Activated CD4-positive, alpha-beta T cell treated with anti-CD3 and anti-CD28 coated beads, Interleukin-2, amount 10 ng/mL, durations not matched to agents 24 days and 14 days (primary cell): ENCODE data around the gene C6orf89. TPM values are rescaled to one million over a fixed set of nuclear protein-coding genes. Genes with fewer than 3 reads are reported as not detected.
"Not testable (repeated sequence)": the region's sequence is repeated elsewhere in the genome, so short reads cannot be mapped to it uniquely, and the experiment has no call there.

ENCODE experiments used
- DNase-seq: peaks from one replicate; pipeline ENCODE4 v3.0.0; 2022
- H3K27ac Mint-ChIP-seq: one replicate; pipeline ENCODE4 v1.8.0; 2022; ENCODE audit warnings: mild to moderate bottlenecking, mixed read lengths
- H3K27me3 Mint-ChIP-seq: one replicate; pipeline ENCODE4 v1.8.0; 2022; ENCODE audit warnings: mixed read lengths
- H3K36me3 Mint-ChIP-seq: one replicate; pipeline ENCODE4 v1.8.0; 2022; ENCODE audit warnings: low read depth, mild to moderate bottlenecking, mixed read lengths
- H3K4me1 Mint-ChIP-seq: one replicate; pipeline ENCODE4 v1.8.0; 2021; ENCODE audit warnings: mixed read lengths
- H3K4me3 Mint-ChIP-seq: one replicate; pipeline ENCODE4 v1.8.0; 2022; ENCODE audit warnings: mild to moderate bottlenecking, moderate library complexity, mixed read lengths
- H3K9me3 Mint-ChIP-seq: one replicate; pipeline ENCODE4 v1.8.0; 2021; ENCODE audit warnings: mixed read lengths
- intact Hi-C: fragments of 100-400 bp; cut with micrococcal nuclease; formaldehyde crosslinking; loops from one replicate; pipeline ENCODE4 v1.15.1; 2023
- total RNA-seq: library from RNA; stranded (reverse); gene quantifications from 2 replicates; pipeline ENCODE4 v1.2.3, GENCODE V29; 2022

The C6orf89 gene
- total RNA-seq, 1 donor from 2014 or later: 25.9 TPM

GRCh38 chr6:36927691-36928546, 42.2 kb downstream of the C6orf89 start:
- no peaks in the 10 kb centered on the region for H3K27me3 Mint-ChIP-seq
- no peaks in the 10 kb centered on the region for H3K9me3 Mint-ChIP-seq
- intact Hi-C loops: no loop called here
- no peak for DNase-seq
- H3K36me3 Mint-ChIP-seq: peaks cover 18% of the 10 kb centered on the region
- no peak overlapping the region for H3K27ac Mint-ChIP-seq
- no peak overlapping the region for H3K4me3 Mint-ChIP-seq
- H3K4me1 Mint-ChIP-seq: peaks cover 25% of the 10 kb centered on the region

GRCh38 chr6:36928547-36928918, 42.8 kb downstream of the C6orf89 start:
- Mint-ChIP-seq H3K36me3 (peaks cover 18% of the 10 kb centered on the region), H3K9me3 (no peaks in the 10 kb centered on the region), H3K4me3 (no peak overlapping the region), H3K27me3 (no peaks in the 10 kb centered on the region), H3K4me1 (peaks cover 24% of the 10 kb centered on the region), H3K27ac (no peak overlapping the region)
- no peak for DNase-seq
- intact Hi-C loops: no loop called here

GRCh38 chr6:36929152-36929551, 43.4 kb downstream of the C6orf89 start:
- H3K36me3 Mint-ChIP-seq: peaks cover 13% of the 10 kb centered on the region
- intact Hi-C loops: no loop called here
- H3K4me3 Mint-ChIP-seq: no peak overlapping the region
- peaks cover 22% of the 10 kb centered on the region for H3K4me1 Mint-ChIP-seq
- no peak for DNase-seq
- H3K9me3 Mint-ChIP-seq: no peaks in the 10 kb centered on the region
- H3K27me3 Mint-ChIP-seq: no peaks in the 10 kb centered on the region
- H3K27ac Mint-ChIP-seq: peak overlapping the region; percentile 47

- intact Hi-C loops: no loop called here
- Mint-ChIP-seq H3K36me3 (peaks cover 8% of the 10 kb centered on the region), H3K27ac (no peak overlapping the region), H3K9me3 (no peaks in the 10 kb centered on the region), H3K27me3 (no peaks in the 10 kb centered on the region), H3K4me1 (peaks cover 17% of the 10 kb centered on the region), H3K4me3 (no peak overlapping the region)
- no peak for DNase-seq
These were observed 43.9 kb downstream of the C6orf89 start for GRCh38 chr6:36929607-36930006.

- Mint-ChIP-seq H3K27ac (no peak overlapping the region), H3K9me3 (no peaks in the 10 kb centered on the region), H3K4me1 (peaks cover 15% of the 10 kb centered on the region), H3K27me3 (peaks cover 4% of the 10 kb centered on the region), H3K4me3 (no peak overlapping the region), H3K36me3 (peaks cover 4% of the 10 kb centered on the region)
- intact Hi-C loops: no loop called here
- DNase-seq: no peak
These were observed 44.7 kb downstream of the C6orf89 start for GRCh38 chr6:36930483-36930882.

- Mint-ChIP-seq H3K36me3 (no peaks in the 10 kb centered on the region), H3K9me3 (no peaks in the 10 kb centered on the region), H3K27ac (no peak overlapping the region), H3K27me3 (peaks cover 13% of the 10 kb centered on the region), H3K4me3 (no peak overlapping the region), H3K4me1 (peaks cover 8% of the 10 kb centered on the region)
- no peak for DNase-seq
- intact Hi-C loops: no loop called here
These were observed 47.4 kb downstream of the C6orf89 start for GRCh38 chr6:36933102-36933501.

GRCh38 chr6:36933519-36933918, 47.8 kb downstream of the C6orf89 start:
- H3K27me3 Mint-ChIP-seq: peaks cover 13% of the 10 kb centered on the region
- intact Hi-C loops: no loop called here
- H3K27ac Mint-ChIP-seq: no peak overlapping the region
- DNase-seq: no peak
- H3K9me3 Mint-ChIP-seq: no peaks in the 10 kb centered on the region
- H3K4me1 Mint-ChIP-seq: peaks cover 8% of the 10 kb centered on the region
- no peak overlapping the region for H3K4me3 Mint-ChIP-seq
- no peaks in the 10 kb centered on the region for H3K36me3 Mint-ChIP-seq

- H3K9me3 Mint-ChIP-seq: no peaks in the 10 kb centered on the region
- peaks cover 8% of the 10 kb centered on the region for H3K4me1 Mint-ChIP-seq
- peaks cover 13% of the 10 kb centered on the region for H3K27me3 Mint-ChIP-seq
- intact Hi-C loops: no loop called here
- DNase-seq: no peak
- H3K4me3 Mint-ChIP-seq: no peak overlapping the region
- no peaks in the 10 kb centered on the region for H3K36me3 Mint-ChIP-seq
- H3K27ac Mint-ChIP-seq: no peak overlapping the region
These were observed 49.1 kb downstream of the C6orf89 start for GRCh38 chr6:36934901-36935300.

- no peak overlapping the region for H3K4me3 Mint-ChIP-seq
- H3K9me3 Mint-ChIP-seq: no peaks in the 10 kb centered on the region
- H3K27ac Mint-ChIP-seq: no peak overlapping the region
- no peak for DNase-seq
- intact Hi-C loops: no loop called here
- no peaks in the 10 kb centered on the region for H3K36me3 Mint-ChIP-seq
- H3K27me3 Mint-ChIP-seq: peaks cover 20% of the 10 kb centered on the region
- H3K4me1 Mint-ChIP-seq: peaks cover 8% of the 10 kb centered on the region
These were observed 51.1 kb downstream of the C6orf89 start for GRCh38 chr6:36936824-36937223.

GRCh38 chr6:36937896-36938295, 52.1 kb downstream of the C6orf89 start:
- no peak overlapping the region for H3K27ac Mint-ChIP-seq
- intact Hi-C loops: no loop called here
- no peaks in the 10 kb centered on the region for H3K36me3 Mint-ChIP-seq
- no peak overlapping the region for H3K4me3 Mint-ChIP-seq
- peaks cover 8% of the 10 kb centered on the region for H3K4me1 Mint-ChIP-seq
- no peaks in the 10 kb centered on the region for H3K9me3 Mint-ChIP-seq
- no peak for DNase-seq
- peaks cover 22% of the 10 kb centered on the region for H3K27me3 Mint-ChIP-seq

GRCh38 chr6:36938536-36938935, 52.8 kb downstream of the C6orf89 start:
- H3K36me3 Mint-ChIP-seq: no peaks in the 10 kb centered on the region
- DNase-seq: no peak
- H3K4me3 Mint-ChIP-seq: no peak overlapping the region
- H3K27me3 Mint-ChIP-seq: peaks cover 26% of the 10 kb centered on the region
- no peaks in the 10 kb centered on the region for H3K9me3 Mint-ChIP-seq
- H3K4me1 Mint-ChIP-seq: peaks cover 8% of the 10 kb centered on the region
- intact Hi-C loops: no loop called here
- H3K27ac Mint-ChIP-seq: no peak overlapping the region

GRCh38 chr6:36939005-36939404, 53.3 kb downstream of the C6orf89 start:
- peaks cover 26% of the 10 kb centered on the region for H3K27me3 Mint-ChIP-seq
- H3K9me3 Mint-ChIP-seq, H3K36me3 Mint-ChIP-seq, H3K4me3 Mint-ChIP-seq, H3K27ac Mint-ChIP-seq, DNase-seq, H3K4me1 Mint-ChIP-seq, intact Hi-C loops: not testable (repeated sequence)

- no peaks in the 10 kb centered on the region for H3K9me3 Mint-ChIP-seq
- H3K27me3 Mint-ChIP-seq: peaks cover 28% of the 10 kb centered on the region
- DNase-seq: no peak
- intact Hi-C loops: no loop called here
- H3K4me3 Mint-ChIP-seq: no peak overlapping the region
- peaks cover 10% of the 10 kb centered on the region for H3K4me1 Mint-ChIP-seq
- no peaks in the 10 kb centered on the region for H3K36me3 Mint-ChIP-seq
- no peak overlapping the region for H3K27ac Mint-ChIP-seq
These were observed 54.3 kb downstream of the C6orf89 start for GRCh38 chr6:36940027-36940426.

GRCh38 chr6:36941561-36941960, 55.8 kb downstream of the C6orf89 start:
- peaks cover 21% of the 10 kb centered on the region for H3K27me3 Mint-ChIP-seq
- H3K4me1 Mint-ChIP-seq, intact Hi-C loops, H3K9me3 Mint-ChIP-seq, H3K4me3 Mint-ChIP-seq, H3K36me3 Mint-ChIP-seq, H3K27ac Mint-ChIP-seq, DNase-seq: not testable (repeated sequence)

GRCh38 chr6:36942329-36942728, 56.6 kb downstream of the C6orf89 start:
- intact Hi-C loops, H3K4me1 Mint-ChIP-seq, H3K36me3 Mint-ChIP-seq, DNase-seq, H3K4me3 Mint-ChIP-seq, H3K9me3 Mint-ChIP-seq, H3K27ac Mint-ChIP-seq: not testable (repeated sequence)
- H3K27me3 Mint-ChIP-seq: peaks cover 20% of the 10 kb centered on the region
